ENCODE results near the gene SKAP2. TPM values are rescaled to one million over a fixed set of nuclear protein-coding genes. Genes with fewer than 3 reads are reported as not detected.

The SKAP2 gene
- polyA plus RNA-seq, 1 donor (not counting 4 experiments of a cell fraction or from before 2014, with no cell fraction given): 15.0 TPM

DNA sequence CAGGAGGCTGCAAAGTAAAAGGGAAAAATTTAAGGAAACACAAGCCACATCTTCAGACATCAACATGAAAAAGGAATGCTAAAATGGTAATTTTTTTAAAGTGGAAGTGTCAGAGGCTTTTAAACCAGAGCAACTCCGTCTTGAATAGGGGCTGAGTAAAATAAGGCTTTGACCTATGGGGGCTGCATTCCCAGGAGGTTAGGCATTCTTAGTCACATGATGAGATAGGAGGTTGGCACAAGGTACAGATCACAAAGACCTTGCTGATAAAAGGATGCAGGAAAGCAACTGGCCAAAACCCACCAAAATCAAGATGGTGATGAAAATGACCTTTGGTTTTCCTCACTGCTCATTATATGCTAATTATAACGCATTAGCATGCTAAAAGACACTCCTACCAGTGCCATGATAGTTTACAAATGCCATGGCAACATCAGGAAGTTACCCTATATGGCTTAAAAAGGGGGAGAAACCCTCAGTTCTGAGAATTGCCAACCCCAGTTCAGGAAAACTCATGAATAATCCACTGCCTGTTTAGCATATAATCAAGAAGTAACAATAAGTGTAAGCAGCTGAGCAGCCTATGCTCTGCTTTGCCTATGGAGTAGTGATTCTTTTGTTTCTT lies 128.3 kb downstream of the SKAP2 start:
- dilution Hi-C loops (cut with MboI; ENCODE audit: extremely low pct_ligation_motif_present, low sequenced_read_pairs): no loop called here
- H3K27me3 ChIP-seq (ENCODE audit: control insufficient read depth, extremely low read depth, insufficient read depth, low read length): no peaks in the 10 kb centered on the region

DNA sequence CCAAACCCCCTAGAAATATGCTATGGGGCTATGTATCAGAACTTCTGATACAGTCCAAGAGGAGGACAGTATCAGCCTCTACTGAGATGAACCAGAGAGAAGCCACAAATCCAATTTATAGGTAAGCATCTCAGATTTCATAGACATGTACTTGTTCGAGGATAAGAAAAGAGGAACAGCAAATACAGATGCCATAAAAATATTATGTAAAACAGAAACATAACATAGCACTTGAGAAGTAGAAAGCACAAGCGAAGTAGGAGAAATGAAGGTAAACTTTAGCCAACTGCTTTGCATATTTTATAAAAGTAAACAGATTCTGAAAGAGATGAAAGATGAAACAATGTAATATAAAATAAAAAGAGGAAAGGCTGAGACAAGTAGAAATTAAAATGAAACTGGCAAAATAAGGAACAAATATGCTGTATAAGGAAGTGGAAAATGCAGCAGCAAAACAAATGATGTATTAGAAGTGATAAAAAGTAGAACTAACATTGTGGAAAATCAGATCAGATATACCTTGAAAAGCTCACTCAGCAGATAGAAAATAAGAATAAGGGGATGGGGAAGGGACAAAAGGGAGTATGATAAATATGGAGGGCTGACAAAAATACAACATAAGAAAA lies 135.1 kb downstream of the SKAP2 start:
- Histone ChIP-seq H3K9me3 (ENCODE audit: control insufficient read depth, low read depth, low read length) (no peaks in the 10 kb centered on the region), H2AFZ (ENCODE audit: control insufficient read depth, low read length) (no peak overlapping the region), H3K27ac (ENCODE audit: control insufficient read depth, insufficient read depth, low read length) (no peak overlapping the region), H3K4me3 (ENCODE audit: control insufficient read depth in 2 of 3, extremely low read depth in 1 of 3, insufficient read depth in 2 of 3, low read depth in 1 of 3, low read length in 3 of 3) (no peak overlapping the region), H4K20me1 (ENCODE audit: control insufficient read depth, extremely low read depth, insufficient read depth, low read length) (no peaks in the 10 kb centered on the region), H3K27me3 (ENCODE audit: control insufficient read depth, extremely low read depth, insufficient read depth, low read length) (no peaks in the 10 kb centered on the region), H3K36me3 (ENCODE audit: control insufficient read depth in 2 of 2, extremely low read depth in 1 of 2, insufficient read depth in 2 of 2, low read length in 2 of 2) (no peaks in the 10 kb centered on the region), H3K9ac (ENCODE audit: control insufficient read depth, extremely low read depth, insufficient read depth, low read length) (no peak overlapping the region), H3K9me1 (ENCODE audit: control insufficient read depth, extremely low read depth, insufficient read depth, low read length) (no peaks in the 10 kb centered on the region), H3K4me1 (ENCODE audit: control insufficient read depth, extremely low read depth, insufficient read depth, low read length) (no peaks in the 10 kb centered on the region), H3K79me2 (ENCODE audit: control insufficient read depth, insufficient read depth, low read length) (no peaks in the 10 kb centered on the region), H3K4me2 (ENCODE audit: control insufficient read depth, extremely low read depth, insufficient read depth, low read depth, low read length) (no peak overlapping the region)
- TF ChIP-seq EZH2 (IDR thresholded peaks at IDR 0.05; ENCODE audit: low read length): no peak
- TF ChIP-seq, protein P1, sequence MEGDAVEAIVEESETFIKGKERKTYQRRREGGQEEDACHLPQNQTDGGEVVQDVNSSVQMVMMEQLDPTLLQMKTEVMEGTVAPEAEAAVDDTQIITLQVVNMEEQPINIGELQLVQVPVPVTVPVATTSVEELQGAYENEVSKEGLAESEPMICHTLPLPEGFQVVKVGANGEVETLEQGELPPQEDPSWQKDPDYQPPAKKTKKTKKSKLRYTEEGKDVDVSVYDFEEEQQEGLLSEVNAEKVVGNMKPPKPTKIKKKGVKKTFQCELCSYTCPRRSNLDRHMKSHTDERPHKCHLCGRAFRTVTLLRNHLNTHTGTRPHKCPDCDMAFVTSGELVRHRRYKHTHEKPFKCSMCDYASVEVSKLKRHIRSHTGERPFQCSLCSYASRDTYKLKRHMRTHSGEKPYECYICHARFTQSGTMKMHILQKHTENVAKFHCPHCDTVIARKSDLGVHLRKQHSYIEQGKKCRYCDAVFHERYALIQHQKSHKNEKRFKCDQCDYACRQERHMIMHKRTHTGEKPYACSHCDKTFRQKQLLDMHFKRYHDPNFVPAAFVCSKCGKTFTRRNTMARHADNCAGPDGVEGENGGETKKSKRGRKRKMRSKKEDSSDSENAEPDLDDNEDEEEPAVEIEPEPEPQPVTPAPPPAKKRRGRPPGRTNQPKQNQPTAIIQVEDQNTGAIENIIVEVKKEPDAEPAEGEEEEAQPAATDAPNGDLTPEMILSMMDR (optimal IDR thresholded peaks at IDR 0.05 in 1 of 3, IDR thresholded peaks at IDR 0.05 in 1 of 3, conservative IDR thresholded peaks at IDR 0.05 in 1 of 3; ENCODE audit: extremely low read depth in 1 of 3, insufficient read depth in 2 of 3, low read length in 3 of 3): no peak
- dilution Hi-C loops (cut with MboI; ENCODE audit: extremely low pct_ligation_motif_present, low sequenced_read_pairs): no loop called here
- no peak for DNase-seq (ENCODE audit: low read depth, low spot score)
- FAIRE-seq: no peak

More for the DNA sequence above, 128.3 kb downstream of the SKAP2 start:
- Histone ChIP-seq H3K9me3 (ENCODE audit: control insufficient read depth, low read depth, low read length) (no peaks in the 10 kb centered on the region), H3K27ac (ENCODE audit: control insufficient read depth, insufficient read depth, low read length) (no peak overlapping the region), H3K79me2 (ENCODE audit: control insufficient read depth, insufficient read depth, low read length) (no peaks in the 10 kb centered on the region), H4K20me1 (ENCODE audit: control insufficient read depth, extremely low read depth, insufficient read depth, low read length) (no peaks in the 10 kb centered on the region), H3K9me1 (ENCODE audit: control insufficient read depth, extremely low read depth, insufficient read depth, low read length) (no peaks in the 10 kb centered on the region), H3K4me1 (ENCODE audit: control insufficient read depth, extremely low read depth, insufficient read depth, low read length) (no peaks in the 10 kb centered on the region), H2AFZ (ENCODE audit: control insufficient read depth, low read length) (no peak overlapping the region), H3K36me3 (ENCODE audit: control insufficient read depth in 2 of 2, extremely low read depth in 1 of 2, insufficient read depth in 2 of 2, low read length in 2 of 2) (peaks cover 0 to 4% of the 10 kb centered on the region in 2 experiments), H3K9ac (ENCODE audit: control insufficient read depth, extremely low read depth, insufficient read depth, low read length) (no peak overlapping the region), H3K4me3 (ENCODE audit: control insufficient read depth in 2 of 3, extremely low read depth in 1 of 3, insufficient read depth in 2 of 3, low read depth in 1 of 3, low read length in 3 of 3) (no peak overlapping the region), H3K4me2 (ENCODE audit: control insufficient read depth, extremely low read depth, insufficient read depth, low read depth, low read length) (no peak overlapping the region)
- no peak for DNase-seq (ENCODE audit: low read depth, low spot score)
- TF ChIP-seq EZH2 (IDR thresholded peaks at IDR 0.05; ENCODE audit: low read length): no peak
- TF ChIP-seq, protein P1 (optimal IDR thresholded peaks at IDR 0.05 in 1 of 3, IDR thresholded peaks at IDR 0.05 in 1 of 3, conservative IDR thresholded peaks at IDR 0.05 in 1 of 3; ENCODE audit: extremely low read depth in 1 of 3, insufficient read depth in 2 of 3, low read length in 3 of 3): no peak
- FAIRE-seq: no peak

Measured in keratinocyte (primary cell).